ENCODE results near the gene CCDC88C. TPM values are rescaled to one million over a fixed set of nuclear protein-coding genes. Genes with fewer than 3 reads are reported as not detected.

Gene CCDC88C
- total RNA-seq, 2 donors from 2014 or later, result 32.5 to 54.4 TPM

DNA sequence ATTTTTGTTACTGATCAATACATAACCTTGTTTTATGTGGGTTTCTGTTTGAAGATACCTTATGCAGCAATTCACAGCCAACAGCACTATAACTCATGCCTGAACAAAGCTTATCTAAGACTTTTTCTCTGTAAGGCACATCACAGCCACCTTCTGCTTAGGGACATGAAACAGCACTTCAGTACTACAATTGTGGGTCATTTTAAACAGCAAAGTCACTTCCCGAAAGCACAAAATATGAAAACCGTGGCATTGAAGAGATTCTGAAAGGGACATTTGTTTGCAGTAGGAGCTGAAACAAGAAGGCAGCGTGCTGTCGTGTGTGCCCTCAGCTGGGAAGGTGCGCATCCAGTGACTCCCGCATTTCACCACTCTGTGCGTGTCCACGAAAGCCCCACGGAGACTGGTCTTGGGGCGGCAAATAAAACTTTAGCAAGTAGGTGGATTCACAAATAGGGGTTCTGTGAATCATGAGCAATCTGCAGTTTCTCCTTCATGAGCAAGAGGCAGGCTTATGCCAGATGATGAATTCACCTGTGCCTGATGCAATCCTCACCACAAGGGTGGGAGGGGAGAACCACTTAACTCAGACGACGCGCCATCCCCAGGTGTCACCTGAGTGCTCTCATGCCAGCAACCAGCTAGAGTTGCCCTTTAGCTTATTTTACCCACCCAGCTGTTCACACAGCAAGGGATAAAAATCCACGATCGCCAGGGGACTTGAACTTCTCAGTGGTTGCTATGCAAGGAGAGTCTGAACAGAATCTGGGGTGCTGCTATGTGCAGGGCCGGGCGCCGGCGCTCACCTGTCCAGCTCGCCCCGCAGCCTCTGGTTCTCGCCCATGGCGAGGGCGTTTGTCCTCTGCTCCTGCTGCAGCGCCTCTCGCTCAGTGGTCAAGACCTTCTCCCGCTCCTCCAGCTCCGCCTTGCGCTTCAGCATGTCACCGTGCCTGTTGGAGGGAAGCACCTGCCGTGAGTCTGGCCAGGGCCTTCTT lies 118.2 kb downstream of the CCDC88C start:
- intact Hi-C loops (cut with DNase I), result no loop called here
- Histone ChIP-seq H3K9me3 (no peaks in the 10 kb centered on the region), H3K4me1 (replicated peaks) (no peaks in the 10 kb centered on the region), H3K4me3 (no peak overlapping the region), H3K27me3 (replicated peaks; ENCODE audit: insufficient read depth) (no peaks in the 10 kb centered on the region), H3K36me3 (no peaks in the 10 kb centered on the region), H3K27ac (peak overlapping the region; percentile 33 to 49)
- TF ChIP-seq POLR2A (IDR thresholded peaks at IDR 0.05) (no peak), POLR2AphosphoS5 (IDR thresholded peaks at IDR 0.05) (no peak)
- TF ChIP-seq, protein P1, sequence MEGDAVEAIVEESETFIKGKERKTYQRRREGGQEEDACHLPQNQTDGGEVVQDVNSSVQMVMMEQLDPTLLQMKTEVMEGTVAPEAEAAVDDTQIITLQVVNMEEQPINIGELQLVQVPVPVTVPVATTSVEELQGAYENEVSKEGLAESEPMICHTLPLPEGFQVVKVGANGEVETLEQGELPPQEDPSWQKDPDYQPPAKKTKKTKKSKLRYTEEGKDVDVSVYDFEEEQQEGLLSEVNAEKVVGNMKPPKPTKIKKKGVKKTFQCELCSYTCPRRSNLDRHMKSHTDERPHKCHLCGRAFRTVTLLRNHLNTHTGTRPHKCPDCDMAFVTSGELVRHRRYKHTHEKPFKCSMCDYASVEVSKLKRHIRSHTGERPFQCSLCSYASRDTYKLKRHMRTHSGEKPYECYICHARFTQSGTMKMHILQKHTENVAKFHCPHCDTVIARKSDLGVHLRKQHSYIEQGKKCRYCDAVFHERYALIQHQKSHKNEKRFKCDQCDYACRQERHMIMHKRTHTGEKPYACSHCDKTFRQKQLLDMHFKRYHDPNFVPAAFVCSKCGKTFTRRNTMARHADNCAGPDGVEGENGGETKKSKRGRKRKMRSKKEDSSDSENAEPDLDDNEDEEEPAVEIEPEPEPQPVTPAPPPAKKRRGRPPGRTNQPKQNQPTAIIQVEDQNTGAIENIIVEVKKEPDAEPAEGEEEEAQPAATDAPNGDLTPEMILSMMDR (IDR thresholded peaks at IDR 0.05), result no peak
- WGBS, result 88% methylated on average over 31 of the region's 31 CpGs
- DNase-seq (ENCODE audit: low spot score), result no peak

DNA sequence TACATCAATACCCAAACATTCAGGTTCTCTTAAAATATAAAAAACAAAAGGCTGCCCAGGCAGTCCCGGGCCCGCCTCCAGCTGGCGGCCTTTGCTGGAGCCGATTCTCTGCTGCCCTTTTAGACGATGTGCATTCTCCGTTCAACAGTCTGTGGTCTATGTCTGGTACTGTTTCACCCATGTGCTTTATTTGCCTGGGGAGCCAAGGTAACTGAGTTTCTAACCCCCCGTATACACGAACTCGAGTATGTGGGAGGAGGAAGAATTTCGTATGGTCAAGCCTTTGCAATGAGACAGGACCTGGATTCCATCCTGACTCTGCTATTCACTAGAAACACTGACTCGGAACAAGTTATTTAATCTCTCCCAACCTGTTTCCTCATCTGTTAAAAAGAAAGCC lies 119.0 kb downstream of the CCDC88C start:
- Histone ChIP-seq H3K9me3 (no peaks in the 10 kb centered on the region), H3K27me3 (replicated peaks; ENCODE audit: insufficient read depth) (no peaks in the 10 kb centered on the region), H3K36me3 (no peaks in the 10 kb centered on the region), H3K27ac (peak overlapping the region; percentile 33 to 49), H3K4me3 (no peak overlapping the region), H3K4me1 (replicated peaks) (no peaks in the 10 kb centered on the region)
- intact Hi-C loops (cut with DNase I), result no loop called here
- no peak for TF ChIP-seq POLR2A (IDR thresholded peaks at IDR 0.05)
- peak; percentile 20 for TF ChIP-seq POLR2AphosphoS5 (IDR thresholded peaks at IDR 0.05)
- 42% methylated on average over 11 of the region's 11 CpGs for WGBS
- no peak for DNase-seq (ENCODE audit: low spot score)

DNA sequence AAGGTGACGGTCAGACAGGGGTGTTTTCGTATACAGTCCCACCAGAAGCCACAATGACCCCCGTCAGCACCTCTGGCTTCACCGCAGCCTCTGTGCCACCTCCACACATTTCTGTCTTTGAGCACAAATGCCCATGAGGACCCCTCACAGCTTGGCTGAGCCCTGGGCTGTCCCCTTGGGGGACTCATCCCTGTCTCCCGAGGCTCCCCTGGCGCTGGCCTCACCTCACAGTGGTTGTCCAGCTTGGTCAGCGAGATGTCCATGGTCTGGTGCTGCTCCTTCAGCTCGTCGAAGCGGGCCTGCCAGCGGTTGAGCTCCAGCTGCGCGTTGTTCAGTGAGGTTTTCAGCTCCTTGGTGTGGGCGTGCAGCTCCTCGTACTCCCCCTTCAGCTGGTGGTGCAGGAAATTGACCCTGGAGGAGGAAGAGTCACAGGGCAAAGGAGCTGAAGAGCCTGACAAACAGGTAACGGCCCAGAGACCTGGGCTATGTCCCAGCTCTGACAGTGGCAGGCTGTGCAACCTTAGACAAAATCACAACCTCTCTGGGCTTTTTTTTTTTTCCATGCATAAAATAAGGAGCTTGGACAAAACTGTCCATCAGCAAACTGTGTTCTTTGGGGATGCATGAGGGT lies 120.4 kb downstream of the CCDC88C start:
- no peak overlapping the region for H3K4me3 ChIP-seq
- TF ChIP-seq POLR2AphosphoS5 (IDR thresholded peaks at IDR 0.05) (no peak), POLR2A (IDR thresholded peaks at IDR 0.05) (no peak)
- TF ChIP-seq, protein P1 (IDR thresholded peaks at IDR 0.05), result no peak
- no peaks in the 10 kb centered on the region for H3K27me3 ChIP-seq (replicated peaks; ENCODE audit: insufficient read depth)
- H3K36me3 ChIP-seq, result no peaks in the 10 kb centered on the region
- 91% methylated on average over 16 of the region's 16 CpGs for WGBS
- DNase-seq (ENCODE audit: low spot score), result no peak
- H3K9me3 ChIP-seq, result no peaks in the 10 kb centered on the region
- intact Hi-C loops (cut with DNase I), result no loop called here
- H3K27ac ChIP-seq, result no peak overlapping the region
- no peaks in the 10 kb centered on the region for H3K4me1 ChIP-seq (replicated peaks)

DNA sequence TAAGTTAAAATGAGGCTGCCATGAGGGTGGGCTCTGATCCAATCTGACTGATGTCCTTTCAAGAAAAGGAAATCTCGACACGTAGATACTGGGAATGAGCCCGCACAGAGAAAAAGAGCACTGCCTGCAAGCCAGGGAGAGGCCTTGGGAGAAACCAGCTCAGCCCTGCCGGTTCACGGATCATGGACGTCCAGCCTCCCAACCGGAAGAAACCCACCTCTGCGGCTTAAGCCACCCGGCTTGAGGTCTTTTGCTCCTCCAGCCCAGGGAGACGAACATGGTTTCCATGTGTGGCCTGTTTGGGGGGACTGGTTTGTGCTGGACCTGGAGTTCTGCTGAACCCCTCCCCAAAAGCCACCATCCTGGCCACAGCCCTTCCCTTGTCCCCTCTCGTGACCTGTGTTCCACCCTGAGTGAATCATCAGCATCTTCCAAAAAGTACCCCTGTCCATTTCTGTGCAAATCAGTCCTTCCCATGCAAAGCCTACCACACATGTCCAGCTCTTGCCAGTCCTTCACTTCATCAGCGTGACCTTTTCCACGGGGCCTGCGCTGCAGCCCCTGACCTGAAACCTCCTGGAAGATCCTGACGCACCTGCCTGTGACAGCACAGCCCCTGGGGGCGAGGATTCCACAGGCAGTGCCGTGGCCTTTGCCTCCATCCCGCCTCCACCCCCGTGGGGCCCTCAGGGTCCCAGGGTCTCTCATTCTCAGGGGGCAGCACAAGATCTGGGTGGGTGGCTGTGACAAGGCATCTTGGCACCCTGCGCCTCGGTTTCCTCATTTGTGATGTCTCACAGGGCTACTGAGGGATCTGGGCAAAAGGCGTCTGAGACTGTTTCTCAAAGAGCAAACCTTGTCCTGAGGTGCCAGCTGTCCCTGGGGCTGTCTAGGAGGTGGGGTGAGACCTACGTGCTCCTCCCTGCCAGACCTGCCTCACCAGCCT lies 121.5 kb downstream of the CCDC88C start:
- intact Hi-C loops (cut with DNase I), result no loop called here
- TF ChIP-seq, protein P1 (IDR thresholded peaks at IDR 0.05), result no peak
- TF ChIP-seq POLR2AphosphoS5 (IDR thresholded peaks at IDR 0.05) (no peak), POLR2A (IDR thresholded peaks at IDR 0.05) (no peak)
- no peaks in the 10 kb centered on the region for H3K4me1 ChIP-seq (replicated peaks)
- no peak overlapping the region for H3K4me3 ChIP-seq
- no peaks in the 10 kb centered on the region for H3K36me3 ChIP-seq
- WGBS, result 93% methylated on average over 23 of the region's 23 CpGs
- H3K27me3 ChIP-seq (replicated peaks; ENCODE audit: insufficient read depth), result no peaks in the 10 kb centered on the region
- no peak for DNase-seq (ENCODE audit: low spot score)
- no peaks in the 10 kb centered on the region for H3K9me3 ChIP-seq
- no peak overlapping the region for H3K27ac ChIP-seq

Measured in prostate gland (tissue), 2 donors.